H1 (cell line): ENCODE results near the gene MYLK3. TPM values are rescaled to one million over a fixed set of nuclear protein-coding genes. Genes with fewer than 3 reads are reported as not detected.

Experiments used
- CHD2 ChIP-seq: IDR thresholded peaks from 2 replicates; pipeline ENCODE4 v1.6.1; 2012; ENCODE audit warnings: low read length, improper control_type of control experiment
- E2F6 ChIP-seq: IDR thresholded peaks from 2 replicates; pipeline ENCODE4 v1.6.1; 2012; ENCODE audit warnings: inconsistent platforms
- RAD21 ChIP-seq, 2 experiments: IDR thresholded peaks in 1 of 2; conservative IDR thresholded peaks in 1 of 2; 2 replicates each; pipeline ENCODE4 v1.6.1; 2011; ENCODE audit warnings: low read depth in 2 of 2, low read length in 2 of 2, improper control_type of control experiment in 1 of 2, inconsistent platforms in 1 of 2, mild to moderate bottlenecking in 1 of 2, moderate library complexity in 1 of 2
- TCF12 ChIP-seq: IDR thresholded peaks from 2 replicates; pipeline ENCODE4 v1.6.1; 2011; ENCODE audit warnings: low read depth, mild to moderate bottlenecking, low read length
- polyA plus RNA-seq, 7 experiments: library from polyadenylated mRNA; depleted of rRNA in 3 of 7; stranded (reverse) in 5 of 7; unstranded in 2 of 7; fragments of >200 nt in 5 of 7; fragments of 200-250 nt in 2 of 7; gene quantifications; 1 replicate in 5 of 7; 2 replicates in 1 of 7; 4 replicates in 1 of 7; pipeline versions ENCODE4 v1.2.1 to v1.2.3, GENCODE V29; 2011 to 2013; ENCODE audit warnings: missing spikeins in 2 of 7, mixed read lengths in 2 of 7
- total RNA-seq: library from RNA; stranded (reverse); fragmentation: NEBNext Ultra II Directional; extraction: Animal tissue kit (Norgen Biotek cat#: 25700); gene quantifications from 2 replicates; pipeline ENCODE4 v1.2.1, GENCODE V29; 2021

The MYLK3 gene
- total and polyA plus RNA-seq, 2 of the 8 experiments (the other 6 are each of a cell fraction or from before 2014, with no cell fraction given) = 0.14 to 0.35 TPM

- TF ChIP-seq CHD2 (no peak), E2F6 (no peak), TCF12 (no peak), RAD21 (IDR thresholded peaks at IDR 0.05 in 1 of 2, conservative IDR thresholded peaks at IDR 0.05 in 1 of 2; ENCODE audit: low read depth in 2 of 2, low read length in 2 of 2) (no peak)
Observed at GRCh38 chr16:46732561-46732960, 15.6 kb downstream of the MYLK3 start (continued).
